Naive thymus-derived CD8-positive, alpha-beta T cell (primary cell): Measurements from ENCODE around the gene STT3A. TPM values are rescaled to one million over a fixed set of nuclear protein-coding genes. Genes with fewer than 3 reads are reported as not detected.
"Not testable (repeated sequence)": the region's sequence is repeated elsewhere in the genome, so short reads cannot be mapped to it uniquely, and the experiment has no call there.

Experiments
- ATAC-seq, 2 donors: fragments of 150-1000 bp; cut with Tn5 transposase in 1 of 2; sonication (Bioruptor Pico), chemical (Tn5 transposase) in 1 of 2; 1 replicate in 1 of 2; 2 replicates in 1 of 2; pipeline ENCODE4 v1.10.0; 2021; ENCODE audit warnings: mild to moderate bottlenecking in 2 of 2, moderate library complexity in 2 of 2
- POLR2A ChIA-PET: fragments of 350-600 bp; sonication (Branson Sonifier 250); formaldehyde crosslinking; loops from one replicate; lab custom pipeline; 2021; ENCODE audit warnings: antibody characterized with exemption; lab: Charles Lee
- DNase-seq, 10 donors: peaks; one replicate each; pipeline versions ENCODE4 v3.0.0 to v3.0.0-alpha.2; 2020 to 2022
- H3K27ac Mint-ChIP-seq, 10 donors: one replicate each; pipeline ENCODE4 v1.8.0; 2020 to 2022; ENCODE audit warnings: mild to moderate bottlenecking in 10 of 10, mixed read lengths in 10 of 10, moderate library complexity in 4 of 10, inconsistent platforms in 1 of 10
- H3K27me3 Mint-ChIP-seq, 5 donors: one replicate each; pipeline ENCODE4 v1.8.0; 2021 to 2022; ENCODE audit warnings: mixed read lengths in 5 of 5
- H3K36me3 Mint-ChIP-seq, 3 donors: one replicate each; pipeline ENCODE4 v1.8.0; 2020 to 2022; ENCODE audit warnings: mixed read lengths in 3 of 3, mild to moderate bottlenecking in 2 of 3, inconsistent platforms in 1 of 3
- H3K4me1 Mint-ChIP-seq, 4 donors: one replicate each; pipeline ENCODE4 v1.8.0; 2021 to 2022; ENCODE audit warnings: mixed read lengths in 4 of 4
- H3K4me3 Mint-ChIP-seq, 10 donors: one replicate each; pipeline ENCODE4 v1.8.0; 2020 to 2022; ENCODE audit warnings: mild to moderate bottlenecking in 10 of 10, mixed read lengths in 10 of 10, moderate library complexity in 6 of 10, inconsistent platforms in 1 of 10
- H3K9me3 Mint-ChIP-seq, 9 donors: one replicate each; pipeline ENCODE4 v1.8.0; 2020 to 2022; ENCODE audit warnings: mixed read lengths in 9 of 9, mild to moderate bottlenecking in 3 of 9, inconsistent platforms in 1 of 9, moderate library complexity in 1 of 9
- polyA plus RNA-seq, 3 donors: library from polyadenylated mRNA; unstranded; fragments of 300-500 nt; fragmentation: Illumina TruSeq; gene quantifications; one replicate each; pipeline ENCODE4 v1.2.3, GENCODE V29; 2021
- total RNA-seq, 8 experiments: library from RNA in 2 of 8; stranded (reverse) in 2 of 8; gene quantifications; one replicate each; pipeline ENCODE4 v1.2.3 and lab custom pipeline; 2021 to 2026

The STT3A gene
- total and polyA plus RNA-seq, 5 experiments from 2014 or later: 36.8 to 64.5 (median 53.4) TPM

GRCh38 chr11:125568970-125569914, 23.4 kb upstream of the STT3A start, which contains the start of gene EI24:
EI24 (plus strand) TSS chr11:125569477; CDS start chr11:125572528, 3,051 bp downstream.
- Mint-ChIP-seq H3K4me1 (peaks cover 12 to 46% (median 42%) of the 10 kb centered on the region in 4 donors), H3K36me3 (peaks cover 2 to 24% (median 2%) of the 10 kb centered on the region in 3 donors), H3K4me3 (peak within 1 kb of the TSS; percentile 88 to 95 (median 92)), H3K27ac (peak within 1 kb of the TSS; percentile 83 to 97 (median 94)), H3K27me3 (no peaks in the 10 kb centered on the region), H3K9me3 (no peaks in the 10 kb centered on the region)
- peak; percentile 93 to 96 for ATAC-seq
- POLR2A ChIA-PET: interaction anchor here (0.7 to 2.8 kb wide), 10 partner anchors 18 to 616 kb away, joined by 3 to 59 read pairs (median 4); partner anchors contain the start of genes CHEK1, HYLS1 and STT3A
- DNase-seq: peak; percentile 78 to 89 (median 81)

- Mint-ChIP-seq H3K4me3 (peak overlapping the region; percentile 83 to 94 (median 92)), H3K27ac (peak overlapping the region; percentile 71 to 95 (median 90)), H3K4me1 (peaks cover 13 to 46% (median 42%) of the 10 kb centered on the region in 4 donors), H3K27me3 (no peaks in the 10 kb centered on the region), H3K9me3 (no peaks in the 10 kb centered on the region), H3K36me3 (peaks cover 4 to 31% (median 5%) of the 10 kb centered on the region in 3 donors)
- POLR2A ChIA-PET: interaction anchor here (0.5 to 2.0 kb wide), 10 partner anchors 17 to 734 kb away, joined by 3 to 59 read pairs (median 4); partner anchors contain the start of genes CHEK1, DCPS, HYLS1 and STT3A
- DNase-seq (peak in 2 of 10 donors; percentile 33 to 35), ATAC-seq (no peak)
Measured at GRCh38 chr11:125569915-125570621, 22.6 kb upstream of the STT3A start.

DNA sequence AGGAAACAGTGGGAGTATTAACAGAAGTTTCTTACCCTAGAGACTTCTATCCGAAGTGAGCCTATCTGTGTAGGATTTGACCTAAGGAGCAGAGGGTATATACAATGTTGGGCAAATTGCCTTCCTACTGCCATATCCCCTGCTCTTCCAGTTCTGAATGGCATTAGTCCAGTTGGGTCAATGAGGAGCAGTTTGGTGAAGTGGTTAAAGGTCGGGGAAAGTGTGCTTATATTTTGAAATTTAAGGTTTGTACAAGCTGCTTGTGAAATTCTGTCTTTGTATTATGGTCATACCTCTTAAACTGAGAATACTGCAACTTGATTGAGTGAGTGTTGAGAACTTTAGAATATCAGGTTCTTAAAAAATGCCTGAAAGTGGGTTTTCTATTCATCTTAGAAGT, 21.7 kb upstream of the STT3A start:
- ATAC-seq: no peak
- peak overlapping the region in 8 of 10 donors; percentile 83 to 94 (median 92) for H3K4me3 Mint-ChIP-seq
- H3K27ac Mint-ChIP-seq: peak overlapping the region in 9 of 10 donors; percentile 10 to 95 (median 75)
- peaks cover 13 to 47% (median 42%) of the 10 kb centered on the region in 4 donors for H3K4me1 Mint-ChIP-seq
- no peak for DNase-seq
- H3K9me3 Mint-ChIP-seq: no peaks in the 10 kb centered on the region
- H3K36me3 Mint-ChIP-seq: peaks cover 4 to 39% (median 6%) of the 10 kb centered on the region in 3 donors
- POLR2A ChIA-PET: interaction anchor here (0.6 to 2.0 kb wide), 4 partner anchors 21 to 733 kb away, joined by 3 to 59 read pairs (median 8); partner anchors contain the start of genes CHEK1, DCPS, HYLS1 and STT3A
- no peaks in the 10 kb centered on the region for H3K27me3 Mint-ChIP-seq

DNA sequence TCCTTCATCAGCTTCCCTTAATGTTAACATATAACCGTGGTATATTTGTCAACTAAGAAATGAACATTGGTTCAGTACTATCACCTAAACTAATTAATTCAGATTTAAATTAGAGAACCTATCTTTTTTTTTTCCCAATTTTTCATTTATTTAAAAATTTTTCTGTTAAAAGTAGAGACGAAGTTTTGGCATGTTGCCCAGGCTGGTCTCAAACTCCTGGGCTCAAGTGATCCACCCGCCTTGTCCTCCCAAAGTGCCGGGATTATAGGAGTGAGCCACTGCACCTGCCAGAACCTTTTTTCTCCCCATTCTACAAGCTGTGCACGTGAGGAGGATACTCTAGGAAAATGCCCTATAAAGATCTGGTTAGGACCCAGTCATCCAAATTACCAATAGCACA, 19.7 kb upstream of the STT3A start:
- H3K9me3 Mint-ChIP-seq: no peaks in the 10 kb centered on the region
- DNase-seq (no peak), ATAC-seq (no peak)
- H3K36me3 Mint-ChIP-seq: peaks cover 4 to 54% (median 13%) of the 10 kb centered on the region in 3 donors
- no peak overlapping the region for H3K27ac Mint-ChIP-seq
- no peak overlapping the region for H3K4me3 Mint-ChIP-seq
- H3K27me3 Mint-ChIP-seq: no peaks in the 10 kb centered on the region
- peaks cover 8 to 33% (median 31%) of the 10 kb centered on the region in 4 donors for H3K4me1 Mint-ChIP-seq
- POLR2A ChIA-PET: interaction anchor here (0.6 kb wide), 1 partner anchor 1935 kb away, joined by 4 read pairs; no protein-coding TSS in a partner anchor

DNA sequence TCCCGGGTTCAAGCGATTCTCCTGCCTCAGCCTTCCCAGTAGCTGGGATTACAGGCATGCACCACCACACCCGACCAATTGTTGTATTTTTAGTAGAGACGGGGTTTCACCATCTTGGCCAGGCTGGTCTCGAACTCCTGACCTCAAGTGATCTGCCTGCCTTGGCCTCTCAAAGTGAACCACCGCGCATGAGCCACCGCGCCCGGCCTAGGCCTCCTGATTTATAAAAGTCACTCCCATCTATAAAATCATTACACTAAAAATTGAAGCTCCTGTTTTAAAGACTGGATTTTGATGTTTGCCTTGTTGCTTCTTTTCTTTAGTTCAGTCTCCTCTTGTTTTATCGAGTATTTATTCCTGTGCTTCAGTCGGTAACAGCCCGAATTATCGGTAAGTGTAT, 15.5 kb upstream of the STT3A start:
- POLR2A ChIA-PET, H3K4me3 Mint-ChIP-seq, H3K4me1 Mint-ChIP-seq, ATAC-seq, DNase-seq, H3K9me3 Mint-ChIP-seq, H3K27me3 Mint-ChIP-seq: not testable (repeated sequence)
- peak overlapping the region in 2 of 10 donors; percentile 25 to 65 for H3K27ac Mint-ChIP-seq
- peaks cover 4 to 86% (median 21%) of the 10 kb centered on the region in 3 donors for H3K36me3 Mint-ChIP-seq

GRCh38 chr11:125578783-125579182, 13.9 kb upstream of the STT3A start:
- Mint-ChIP-seq H3K36me3 (peaks cover 11 to 87% (median 27%) of the 10 kb centered on the region in 3 donors), H3K9me3 (no peaks in the 10 kb centered on the region)
- POLR2A ChIA-PET: no interaction called here

GRCh38 chr11:125579811-125580210, 12.8 kb upstream of the STT3A start:
- Mint-ChIP-seq H3K36me3 (peaks cover 12 to 88% (median 32%) of the 10 kb centered on the region in 3 donors), H3K27me3 (no peaks in the 10 kb centered on the region), H3K27ac (no peak overlapping the region)

More at GRCh38 chr11:125578783-125579182, 13.9 kb upstream of the STT3A start:
- Mint-ChIP-seq H3K27ac (no peak overlapping the region), H3K27me3 (no peaks in the 10 kb centered on the region), H3K4me3 (no peak overlapping the region), H3K4me1 (peaks cover 0 to 3% (median under 1%) of the 10 kb centered on the region in 4 donors)
- no peak for DNase-seq
- no peak for ATAC-seq

DNA sequence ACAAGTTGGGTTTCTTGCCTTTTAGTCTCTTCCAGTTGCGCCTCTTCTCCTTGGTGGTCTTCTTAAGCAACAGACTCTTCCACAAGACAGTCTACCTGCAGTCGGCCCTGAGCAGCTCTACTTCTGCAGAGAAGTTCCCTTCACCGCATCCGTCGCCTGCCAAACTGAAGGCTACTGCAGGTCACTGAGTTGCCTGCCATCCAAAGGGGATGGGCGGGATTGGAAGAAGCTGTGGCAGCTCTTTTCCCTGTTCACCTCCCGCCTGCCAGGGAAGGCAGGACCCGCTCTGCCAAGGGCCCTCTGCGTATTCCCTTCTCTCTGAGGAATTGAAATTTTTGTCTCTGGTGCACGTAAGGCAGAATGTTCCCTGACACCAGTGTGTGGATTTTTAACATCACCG, 9.2 kb upstream of the STT3A start:
- Mint-ChIP-seq H3K4me1 (peaks cover 0 to 2% (median 0%) of the 10 kb centered on the region in 4 donors), H3K27me3 (no peaks in the 10 kb centered on the region), H3K4me3 (no peak overlapping the region), H3K9me3 (no peaks in the 10 kb centered on the region), H3K27ac (peak overlapping the region in 1 of 10 donors; percentile 78), H3K36me3 (peaks cover 12 to 66% (median 21%) of the 10 kb centered on the region in 3 donors)
- no peak for DNase-seq
- POLR2A ChIA-PET: interaction anchor here (1.0 kb wide), 1 partner anchor 9 kb away, joined by 4 read pairs; the partner anchor contains the start of gene STT3A
- no peak for ATAC-seq

More at GRCh38 chr11:125579811-125580210, 12.8 kb upstream of the STT3A start:
- Mint-ChIP-seq H3K4me1 (peaks cover 0 to 3% (median 0%) of the 10 kb centered on the region in 4 donors), H3K4me3 (no peak overlapping the region), H3K9me3 (no peaks in the 10 kb centered on the region)
- ATAC-seq (no peak), DNase-seq (no peak)
- POLR2A ChIA-PET: no interaction called here

DNA sequence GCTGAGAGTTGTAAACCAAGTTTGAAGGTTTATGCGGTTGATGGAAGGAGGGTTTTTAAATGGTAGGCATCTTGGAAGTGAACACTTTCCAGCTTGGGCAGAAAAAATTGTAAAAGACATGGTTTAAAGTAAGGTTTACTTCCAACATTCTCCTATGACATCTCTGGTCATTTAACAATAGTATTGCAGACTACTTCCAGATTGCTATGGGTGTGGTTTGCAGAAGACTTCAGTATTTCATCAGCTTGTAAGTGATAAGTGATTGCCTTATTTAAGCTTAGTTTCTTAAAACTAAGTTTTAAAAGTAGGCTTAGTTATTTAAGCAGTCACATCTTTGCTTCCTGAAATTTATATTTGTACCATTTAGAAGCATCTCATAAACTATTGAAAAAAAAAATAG, 7.2 kb upstream of the STT3A start:
- H3K36me3 Mint-ChIP-seq: peaks cover 12 to 49% (median 18%) of the 10 kb centered on the region in 3 donors
- H3K9me3 Mint-ChIP-seq: no peaks in the 10 kb centered on the region
- POLR2A ChIA-PET: no interaction called here
- no peak overlapping the region for H3K27ac Mint-ChIP-seq
- ATAC-seq: no peak
- no peak overlapping the region for H3K4me3 Mint-ChIP-seq
- peaks cover 0 to 2% (median 0%) of the 10 kb centered on the region in 4 donors for H3K4me1 Mint-ChIP-seq
- no peaks in the 10 kb centered on the region for H3K27me3 Mint-ChIP-seq
- no peak for DNase-seq

DNA sequence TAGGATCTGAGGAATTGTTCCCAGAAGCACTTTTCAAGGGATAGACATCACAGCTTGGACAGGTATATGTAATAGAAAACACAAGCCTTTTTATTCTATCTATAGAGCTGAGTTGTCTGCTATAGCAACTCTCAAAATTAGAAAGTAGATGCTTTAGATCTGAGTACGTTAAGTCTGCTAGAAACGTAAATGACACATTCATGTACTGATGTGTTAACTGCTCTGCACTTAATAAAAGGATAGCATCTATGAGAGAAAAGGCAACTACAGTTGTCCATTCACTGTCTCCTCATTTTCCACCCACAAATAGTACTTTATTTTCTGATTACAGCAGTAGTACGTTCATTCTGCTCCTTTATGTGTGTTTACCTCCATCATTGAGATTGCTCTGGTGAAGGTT, 6.0 kb upstream of the STT3A start:
- Mint-ChIP-seq H3K36me3 (peaks cover 12 to 41% (median 15%) of the 10 kb centered on the region in 3 donors), H3K27me3 (no peaks in the 10 kb centered on the region), H3K4me3 (no peak overlapping the region), H3K9me3 (no peaks in the 10 kb centered on the region), H3K4me1 (peaks cover 3 to 7% (median 4%) of the 10 kb centered on the region in 4 donors), H3K27ac (no peak overlapping the region)
- POLR2A ChIA-PET: interaction anchor here (1.7 kb wide), 1 partner anchor 17 kb away, joined by 4 read pairs; no protein-coding TSS in a partner anchor
- ATAC-seq (no peak), DNase-seq (no peak)

DNA sequence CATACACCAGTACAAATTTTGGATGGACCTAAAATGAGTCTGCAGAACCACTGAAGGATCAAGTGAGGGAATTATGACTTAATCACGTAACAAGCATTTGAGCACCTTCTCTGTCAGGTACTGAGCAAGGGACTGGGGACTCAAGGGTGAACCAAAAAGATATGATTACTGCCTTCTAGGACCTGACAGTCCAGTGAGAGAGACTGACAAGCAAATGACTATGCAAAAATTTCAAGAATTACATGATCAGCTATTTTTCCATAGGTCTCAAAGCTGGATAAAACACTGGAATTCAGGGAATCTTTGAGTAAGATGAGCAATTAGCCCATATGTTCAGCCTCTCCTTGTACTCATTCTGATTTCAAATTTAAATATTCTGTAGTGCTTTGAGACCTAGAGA, 5.2 kb upstream of the STT3A start:
- POLR2A ChIA-PET: interaction anchor here (1.7 kb wide), 1 partner anchor 17 kb away, joined by 4 read pairs; no protein-coding TSS in a partner anchor
- no peak overlapping the region for H3K27ac Mint-ChIP-seq
- no peaks in the 10 kb centered on the region for H3K9me3 Mint-ChIP-seq
- no peak for DNase-seq
- H3K27me3 Mint-ChIP-seq: no peaks in the 10 kb centered on the region
- H3K4me3 Mint-ChIP-seq: no peak overlapping the region
- peaks cover 12 to 34% (median 15%) of the 10 kb centered on the region in 3 donors for H3K36me3 Mint-ChIP-seq
- H3K4me1 Mint-ChIP-seq: peaks cover 8 to 12% (median 10%) of the 10 kb centered on the region in 4 donors
- no peak for ATAC-seq

DNA sequence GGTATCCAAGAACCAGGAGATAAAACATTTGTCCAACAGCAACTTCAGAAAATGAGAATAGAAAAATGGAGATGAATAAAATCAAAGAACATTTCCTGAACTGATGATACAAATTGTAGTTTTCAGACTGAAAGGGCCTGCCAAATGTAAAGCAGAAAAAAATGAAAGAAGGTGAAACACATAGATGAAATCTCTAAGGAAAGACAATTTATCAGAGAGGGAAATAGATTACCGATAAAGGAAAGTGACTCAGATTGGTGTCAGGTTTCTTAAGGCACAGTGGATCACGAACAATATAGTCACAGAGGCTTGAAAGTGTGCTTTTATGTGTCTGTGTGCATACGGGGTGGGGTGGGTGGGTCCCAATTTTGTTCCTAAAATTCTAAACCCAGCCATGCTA, 4.1 kb upstream of the STT3A start:
- H3K36me3 Mint-ChIP-seq: peaks cover 8 to 24% (median 9%) of the 10 kb centered on the region in 3 donors
- POLR2A ChIA-PET: interaction anchor here (1.2 kb wide), 1 partner anchor 19 kb away, joined by 4 read pairs; the partner anchor contains the start of gene EI24
- no peak overlapping the region for H3K4me3 Mint-ChIP-seq
- H3K4me1 Mint-ChIP-seq: peaks cover 17 to 21% (median 20%) of the 10 kb centered on the region in 4 donors
- H3K27ac Mint-ChIP-seq: peak overlapping the region in 2 of 10 donors; percentile 1 to 14
- H3K9me3 Mint-ChIP-seq: no peaks in the 10 kb centered on the region
- no peaks in the 10 kb centered on the region for H3K27me3 Mint-ChIP-seq
- DNase-seq: no peak
- ATAC-seq: no peak
